Chondrocyte (in vitro differentiated cells): ENCODE measurements around the gene GPR85. TPM values are rescaled to one million over a fixed set of nuclear protein-coding genes. Genes with fewer than 3 reads are reported as not detected.
"Not testable (repeated sequence)": the region's sequence is repeated elsewhere in the genome, so short reads cannot be mapped to it uniquely, and the experiment has no call there.

Experiments
- DNase-seq: peaks from one replicate; pipeline ENCODE4 v3.0.0; 2021; ENCODE audit warnings: mixed read lengths, low spot score
- H3K27ac Mint-ChIP-seq: one replicate; pipeline ENCODE4 v1.8.0; 2021; ENCODE audit warnings: mild to moderate bottlenecking, moderate library complexity, mixed read lengths; ENCODE audit not compliant: unreplicated experiment
- H3K27me3 Mint-ChIP-seq: 2 replicates; pipeline ENCODE4 v1.8.0; 2021; ENCODE audit warnings: low read depth, mixed read lengths
- H3K36me3 Mint-ChIP-seq: 2 replicates; pipeline ENCODE4 v1.8.0; 2021; ENCODE audit warnings: low read depth, mixed read lengths
- H3K4me1 Mint-ChIP-seq: 2 replicates; pipeline ENCODE4 v1.8.0; 2021; ENCODE audit warnings: low read depth, mild to moderate bottlenecking, mixed read lengths
- H3K4me3 Mint-ChIP-seq: one replicate; pipeline ENCODE4 v1.8.0; 2021; ENCODE audit warnings: mild to moderate bottlenecking, moderate library complexity, mixed read lengths; ENCODE audit not compliant: unreplicated experiment
- H3K9me3 Mint-ChIP-seq: 2 replicates; pipeline ENCODE4 v1.8.0; 2021; ENCODE audit warnings: low read depth, mixed read lengths
- total RNA-seq: library from RNA; stranded (reverse); gene quantifications from 3 replicates; pipeline ENCODE4 v1.2.1, GENCODE V29; 2021
- TF ChIP-seq, protein P1 (sequence below): fragments of 200-600 bp; sonication (generic); IDR thresholded peaks from 2 replicates; pipeline ENCODE4 v1.5.0; 2021; ENCODE audit warnings: antibody characterized with exemption, mild to moderate bottlenecking, moderate library complexity

The GPR85 gene
- total RNA-seq, 1 donor from 2014 or later: 0.40 TPM

DNA sequence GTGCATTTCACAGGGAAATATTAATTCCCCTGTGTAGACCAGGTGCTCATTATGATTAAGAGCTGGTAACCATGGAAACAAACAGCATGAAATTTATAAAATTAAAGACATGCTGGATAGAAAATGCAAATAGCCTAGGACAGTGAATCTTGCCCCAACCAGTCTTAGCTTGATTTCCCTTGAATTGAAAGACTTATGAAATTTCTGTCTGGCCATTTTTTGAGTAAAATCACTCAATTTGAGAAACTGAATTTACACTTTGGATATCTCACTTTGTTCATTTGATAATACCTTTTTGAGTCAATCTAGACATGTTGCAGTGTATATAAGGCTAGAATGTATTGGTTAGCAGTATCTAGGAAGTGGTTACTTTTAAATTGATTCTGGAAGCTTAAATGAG is 36.1 kb upstream of the GPR85 start:
- Mint-ChIP-seq H3K4me3 (no peak overlapping the region), H3K27ac (no peak overlapping the region), H3K27me3 (peaks cover 6% of the 10 kb centered on the region), H3K36me3 (peaks cover 2% of the 10 kb centered on the region), H3K9me3 (no peaks in the 10 kb centered on the region), H3K4me1 (peaks cover 9% of the 10 kb centered on the region)
- DNase-seq: no peak
- TF ChIP-seq, protein P1, sequence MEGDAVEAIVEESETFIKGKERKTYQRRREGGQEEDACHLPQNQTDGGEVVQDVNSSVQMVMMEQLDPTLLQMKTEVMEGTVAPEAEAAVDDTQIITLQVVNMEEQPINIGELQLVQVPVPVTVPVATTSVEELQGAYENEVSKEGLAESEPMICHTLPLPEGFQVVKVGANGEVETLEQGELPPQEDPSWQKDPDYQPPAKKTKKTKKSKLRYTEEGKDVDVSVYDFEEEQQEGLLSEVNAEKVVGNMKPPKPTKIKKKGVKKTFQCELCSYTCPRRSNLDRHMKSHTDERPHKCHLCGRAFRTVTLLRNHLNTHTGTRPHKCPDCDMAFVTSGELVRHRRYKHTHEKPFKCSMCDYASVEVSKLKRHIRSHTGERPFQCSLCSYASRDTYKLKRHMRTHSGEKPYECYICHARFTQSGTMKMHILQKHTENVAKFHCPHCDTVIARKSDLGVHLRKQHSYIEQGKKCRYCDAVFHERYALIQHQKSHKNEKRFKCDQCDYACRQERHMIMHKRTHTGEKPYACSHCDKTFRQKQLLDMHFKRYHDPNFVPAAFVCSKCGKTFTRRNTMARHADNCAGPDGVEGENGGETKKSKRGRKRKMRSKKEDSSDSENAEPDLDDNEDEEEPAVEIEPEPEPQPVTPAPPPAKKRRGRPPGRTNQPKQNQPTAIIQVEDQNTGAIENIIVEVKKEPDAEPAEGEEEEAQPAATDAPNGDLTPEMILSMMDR: no peak

- Mint-ChIP-seq H3K4me1 (peaks cover 15% of the 10 kb centered on the region), H3K36me3 (peaks cover 4% of the 10 kb centered on the region), H3K27me3 (peaks cover 6% of the 10 kb centered on the region), H3K27ac (no peak overlapping the region), H3K9me3 (no peaks in the 10 kb centered on the region), H3K4me3 (no peak overlapping the region)
- no peak for DNase-seq
- TF ChIP-seq, protein P1: no peak
These were observed 34.0 kb upstream of the GPR85 start for GRCh38 chr7:113120647-113121046.

- Mint-ChIP-seq H3K27ac (no peak overlapping the region), H3K4me3 (peak overlapping the region; percentile 86), H3K9me3 (no peaks in the 10 kb centered on the region), H3K36me3 (peaks cover 4% of the 10 kb centered on the region), H3K4me1 (peaks cover 22% of the 10 kb centered on the region), H3K27me3 (peaks cover 6% of the 10 kb centered on the region)
- TF ChIP-seq, protein P1: no peak
- DNase-seq: no peak
These were observed 32.8 kb upstream of the GPR85 start for GRCh38 chr7:113119429-113119828.

- Mint-ChIP-seq H3K27me3 (peaks cover 4% of the 10 kb centered on the region), H3K36me3 (peaks cover 6% of the 10 kb centered on the region), H3K4me1 (peaks cover 24% of the 10 kb centered on the region), H3K27ac (peak within 1 kb of the TSS; percentile 90), H3K4me3 (peak within 1 kb of the TSS; percentile 86), H3K9me3 (no peaks in the 10 kb centered on the region)
- TF ChIP-seq, protein P1: no peak
- DNase-seq: peak; percentile 96
These were observed 31.7 kb upstream of the GPR85 start, which contains the start of gene SMIM30 for GRCh38 chr7:113118074-113118959. TSS of gene SMIM30 (minus strand) at chr7:113118554. CDS start at chr7:113117578, 976 bp downstream.

GRCh38 chr7:113117374-113117774 is 30.7 kb upstream of the GPR85 start:
- DNase-seq, H3K36me3 Mint-ChIP-seq, H3K27me3 Mint-ChIP-seq, H3K9me3 Mint-ChIP-seq, H3K27ac Mint-ChIP-seq: not testable (repeated sequence)
- H3K4me1 Mint-ChIP-seq: peaks cover 24% of the 10 kb centered on the region
- H3K4me3 Mint-ChIP-seq: peak overlapping the region; percentile 86
